Naive thymus-derived CD4-positive, alpha-beta T cell (primary cell): ENCODE results near the gene WWOX. TPM values are rescaled to one million over a fixed set of nuclear protein-coding genes. Genes with fewer than 3 reads are reported as not detected.

ENCODE experiments used
- ATAC-seq: fragments of 150-1000 bp; cut with Tn5 transposase; 2 replicates; pipeline ENCODE4 v1.10.0; 2021; ENCODE audit warnings: mild to moderate bottlenecking, moderate library complexity
- CTCF ChIA-PET: fragments of 350-600 bp; sonication (Branson Sonifier 250); formaldehyde crosslinking; loops from one replicate; lab custom pipeline; 2021; ENCODE audit warnings: antibody characterized with exemption; lab: Charles Lee
- POLR2A ChIA-PET: fragments of 350-600 bp; sonication (Branson Sonifier 250); formaldehyde crosslinking; loops from one replicate; lab custom pipeline; 2021; ENCODE audit warnings: antibody characterized with exemption, inconsistent platforms; lab: Charles Lee
- DNase-seq, 9 donors: peaks; one replicate each; pipeline versions ENCODE4 v3.0.0 to v3.0.0-alpha.2; 2020 to 2022; ENCODE audit warnings: mixed read lengths in 1 of 9
- H3K27ac ChIP-seq: one replicate; pipeline ENCODE4 v1.7.0; 2013; ENCODE audit warnings: mild to moderate bottlenecking, low read depth, low read length, moderate library complexity
- H3K27me3 ChIP-seq, 2 donors: one replicate each; pipeline ENCODE4 v1.7.0; 2013; ENCODE audit warnings: low read length in 2 of 2, mild to moderate bottlenecking in 2 of 2, moderate library complexity in 2 of 2; ENCODE audit not compliant: control insufficient read depth in 2 of 2, insufficient read depth in 2 of 2
- H3K36me3 ChIP-seq, 3 experiments: 1 replicate in 2 of 3; 2 replicates in 1 of 3; pipeline ENCODE4 v1.7.0; 2013; ENCODE audit warnings: low read length in 3 of 3, mild to moderate bottlenecking in 3 of 3, moderate library complexity in 1 of 3; ENCODE audit not compliant: insufficient read depth in 3 of 3, control insufficient read depth in 2 of 3
- H3K4me1 ChIP-seq, 2 donors: one replicate each; pipeline ENCODE4 v1.7.0; 2013; ENCODE audit warnings: low read length in 2 of 2, mild to moderate bottlenecking in 2 of 2, moderate library complexity in 1 of 2; ENCODE audit not compliant: control insufficient read depth in 2 of 2, insufficient read depth in 2 of 2
- H3K4me3 ChIP-seq: 2 replicates; pipeline ENCODE4 v1.7.0; 2013; ENCODE audit warnings: mild to moderate bottlenecking, low read length
- H3K9me3 ChIP-seq, 3 experiments: 1 replicate in 2 of 3; 2 replicates in 1 of 3; pipeline ENCODE4 v1.7.0; 2013; ENCODE audit warnings: low read length in 3 of 3; ENCODE audit not compliant: control insufficient read depth in 2 of 3
- H3K27ac Mint-ChIP-seq, 9 donors: one replicate each; pipeline ENCODE4 v1.8.0; 2020 to 2022; ENCODE audit warnings: mixed read lengths in 9 of 9, mild to moderate bottlenecking in 8 of 9, moderate library complexity in 5 of 9, inconsistent platforms in 2 of 9
- H3K27me3 Mint-ChIP-seq, 5 donors: one replicate each; pipeline ENCODE4 v1.8.0; 2021 to 2022; ENCODE audit warnings: mixed read lengths in 5 of 5, mild to moderate bottlenecking in 1 of 5
- H3K36me3 Mint-ChIP-seq, 5 donors: one replicate each; pipeline ENCODE4 v1.8.0; 2020 to 2022; ENCODE audit warnings: mixed read lengths in 5 of 5, mild to moderate bottlenecking in 3 of 5, inconsistent platforms in 1 of 5
- H3K4me1 Mint-ChIP-seq, 7 donors: one replicate each; pipeline ENCODE4 v1.8.0; 2020 to 2022; ENCODE audit warnings: mixed read lengths in 7 of 7, mild to moderate bottlenecking in 3 of 7, inconsistent platforms in 1 of 7
- H3K4me3 Mint-ChIP-seq, 10 donors: one replicate each; pipeline ENCODE4 v1.8.0; 2020 to 2022; ENCODE audit warnings: mild to moderate bottlenecking in 10 of 10, mixed read lengths in 10 of 10, moderate library complexity in 6 of 10, inconsistent platforms in 2 of 10
- H3K9me3 Mint-ChIP-seq, 11 donors: one replicate each; pipeline ENCODE4 v1.8.0; 2020 to 2022; ENCODE audit warnings: mixed read lengths in 11 of 11, mild to moderate bottlenecking in 4 of 11, inconsistent platforms in 1 of 11, moderate library complexity in 1 of 11
- intact Hi-C, 2 donors: fragments of 100-400 bp; cut with micrococcal nuclease; formaldehyde crosslinking; loops; one replicate each; pipeline ENCODE4 v1.15.1; 2023
- polyA plus RNA-seq, 2 donors: library from polyadenylated mRNA; unstranded; fragments of 300-500 nt; fragmentation: Illumina TruSeq; gene quantifications; one replicate each; pipeline ENCODE4 v1.2.3, GENCODE V29; 2021
- total RNA-seq, 6 experiments: library from RNA in 5 of 6; stranded (reverse) in 5 of 6; gene quantifications; 1 replicate in 5 of 6; 2 replicates in 1 of 6; pipeline ENCODE4 v1.2.3 and lab custom pipeline; 2021 to 2026

The WWOX gene
- total and polyA plus RNA-seq, 7 experiments from 2014 or later, result 13.8 to 31.1 (median 20.8) TPM

- Mint-ChIP-seq H3K4me1 (peaks cover 0 to 3% (median 0%) of the 10 kb centered on the region in 7 donors), H3K27me3 (peaks cover 0 to 2% (median 0%) of the 10 kb centered on the region in 5 donors), H3K4me3 (no peak overlapping the region), H3K36me3 (peaks cover 0 to 5% (median 0%) of the 10 kb centered on the region in 5 donors), H3K9me3 (peaks cover 0 to 5% (median 0%) of the 10 kb centered on the region in 11 donors), H3K27ac (no peak overlapping the region)
- ChIA-PET CTCF (interaction anchor here (0.6 kb wide), 1 partner anchor 447 kb away, joined by 3 read pairs; no protein-coding TSS in a partner anchor), POLR2A (no interaction called here)
- no peak for DNase-seq
- H3K36me3 ChIP-seq, result no peaks in the 10 kb centered on the region
- H3K4me1 ChIP-seq, result no peaks in the 10 kb centered on the region
- no peak overlapping the region for H3K4me3 ChIP-seq
- H3K27ac ChIP-seq, result no peak overlapping the region
- intact Hi-C loops, result no loop called here
- no peaks in the 10 kb centered on the region for H3K9me3 ChIP-seq
- no peaks in the 10 kb centered on the region for H3K27me3 ChIP-seq
- ATAC-seq, result no peak
These were observed 630.2 kb downstream of the WWOX start for GRCh38 chr16:78729687-78730086.

DNA sequence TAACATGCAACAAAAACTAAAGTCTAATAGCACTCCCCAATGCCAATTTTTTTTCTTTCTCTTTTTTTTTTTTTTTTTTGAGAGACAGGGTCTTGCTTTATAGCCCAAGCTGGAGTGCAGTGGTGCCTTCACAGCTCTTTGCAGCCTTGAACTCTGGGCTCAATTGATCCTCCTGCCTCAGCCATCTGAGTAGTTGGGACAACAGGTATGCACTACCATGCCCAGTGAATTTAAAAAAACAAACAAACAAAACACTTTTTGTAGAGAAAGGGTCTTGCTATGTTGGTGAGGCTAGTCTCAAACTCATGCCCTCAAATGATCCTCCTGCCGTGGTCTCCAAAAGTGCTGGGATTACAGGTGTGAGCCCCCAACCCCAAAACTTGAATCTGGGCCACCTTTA, 632.3 kb downstream of the WWOX start:
- Histone ChIP-seq H3K27ac (no peak overlapping the region), H3K4me1 (no peaks in the 10 kb centered on the region), H3K27me3 (no peaks in the 10 kb centered on the region), H3K36me3 (no peaks in the 10 kb centered on the region), H3K4me3 (no peak overlapping the region), H3K9me3 (no peaks in the 10 kb centered on the region)
- ATAC-seq (no peak), DNase-seq (no peak)
- Mint-ChIP-seq H3K4me3 (no peak overlapping the region), H3K9me3 (peaks cover 0 to 4% (median 0%) of the 10 kb centered on the region in 11 donors), H3K27ac (no peak overlapping the region), H3K36me3 (peaks cover 0 to 9% (median 0%) of the 10 kb centered on the region in 5 donors), H3K27me3 (no peaks in the 10 kb centered on the region), H3K4me1 (no peaks in the 10 kb centered on the region)
- intact Hi-C loops, result no loop called here
- ChIA-PET POLR2A (no interaction called here), CTCF (no interaction called here)

GRCh38 chr16:78732696-78733095, 633.2 kb downstream of the WWOX start:
- H3K36me3 ChIP-seq, result no peaks in the 10 kb centered on the region
- no peaks in the 10 kb centered on the region for H3K4me1 Mint-ChIP-seq
- intact Hi-C loops, result no loop called here
- H3K4me3 Mint-ChIP-seq, result no peak overlapping the region
- H3K4me3 ChIP-seq, result no peak overlapping the region
- CTCF ChIA-PET, result no interaction called here
- no peak overlapping the region for H3K27ac ChIP-seq
- POLR2A ChIA-PET, result no interaction called here
- H3K27me3 ChIP-seq, result no peaks in the 10 kb centered on the region
- DNase-seq, result no peak
- ATAC-seq, result no peak
- peaks cover 0 to 2% (median 0%) of the 10 kb centered on the region in 11 donors for H3K9me3 Mint-ChIP-seq
- no peaks in the 10 kb centered on the region for H3K4me1 ChIP-seq
- H3K27me3 Mint-ChIP-seq, result no peaks in the 10 kb centered on the region
- peaks cover 0 to 9% (median 0%) of the 10 kb centered on the region in 5 donors for H3K36me3 Mint-ChIP-seq
- no peaks in the 10 kb centered on the region for H3K9me3 ChIP-seq
- no peak overlapping the region for H3K27ac Mint-ChIP-seq

DNA sequence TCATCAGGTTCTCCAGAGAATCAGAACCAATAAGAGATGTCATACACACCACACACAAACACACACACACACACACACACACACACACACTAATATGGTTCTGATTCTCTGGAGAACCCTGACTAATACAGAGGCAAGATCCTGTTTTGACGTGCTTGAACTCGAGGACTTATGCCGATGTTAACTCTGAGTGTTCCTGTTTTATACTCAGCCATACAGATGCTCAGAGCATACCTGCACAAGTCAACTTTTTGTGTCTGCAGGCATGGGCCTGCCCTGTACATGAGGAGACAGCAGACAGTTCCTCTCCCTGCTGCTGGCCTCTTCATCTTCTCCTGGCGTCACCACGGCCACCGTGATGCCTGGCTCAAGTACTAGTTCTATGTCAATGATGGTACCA, 635.9 kb downstream of the WWOX start:
- no peak overlapping the region for H3K27ac Mint-ChIP-seq
- peaks cover 0 to 9% (median 0%) of the 10 kb centered on the region in 5 donors for H3K36me3 Mint-ChIP-seq
- CTCF ChIA-PET, result no interaction called here
- DNase-seq (no peak), ATAC-seq (no peak)
- H3K4me3 ChIP-seq, result no peak overlapping the region
- no peaks in the 10 kb centered on the region for H3K4me1 ChIP-seq
- H3K36me3 ChIP-seq, result no peaks in the 10 kb centered on the region
- no peaks in the 10 kb centered on the region for H3K27me3 ChIP-seq
- H3K27ac ChIP-seq, result no peak overlapping the region
- H3K4me3 Mint-ChIP-seq, result no peak overlapping the region
- no peaks in the 10 kb centered on the region for H3K4me1 Mint-ChIP-seq
- no peaks in the 10 kb centered on the region for H3K9me3 ChIP-seq
- intact Hi-C loops, result no loop called here
- peaks cover 0 to 2% (median 0%) of the 10 kb centered on the region in 11 donors for H3K9me3 Mint-ChIP-seq
- POLR2A ChIA-PET, result no interaction called here
- H3K27me3 Mint-ChIP-seq, result no peaks in the 10 kb centered on the region

DNA sequence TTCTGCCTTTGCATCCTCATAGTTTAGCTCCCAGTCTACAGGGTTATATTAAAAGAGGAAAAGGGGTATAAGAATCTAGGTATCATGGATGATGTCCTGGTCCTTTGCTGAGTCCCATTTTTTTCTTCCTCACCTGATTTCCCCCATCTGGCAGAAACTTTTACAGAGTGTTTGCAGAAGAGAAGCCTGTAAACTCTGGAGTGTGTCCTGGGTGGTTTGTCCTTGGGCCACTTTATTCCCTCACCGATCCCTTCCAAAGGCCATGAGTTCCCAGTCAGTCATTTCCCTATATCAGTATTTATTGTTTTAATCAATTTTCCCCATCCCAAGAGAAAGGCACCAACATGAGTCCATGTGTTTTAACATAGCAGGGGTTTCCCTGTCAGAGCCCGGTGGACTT, 638.2 kb downstream of the WWOX start:
- intact Hi-C loops, result no loop called here
- Mint-ChIP-seq H3K36me3 (peaks cover 0 to 9% (median 0%) of the 10 kb centered on the region in 5 donors), H3K4me1 (peaks cover 5 to 13% (median 9%) of the 10 kb centered on the region in 7 donors), H3K27ac (peak overlapping the region in 1 of 9 donors; percentile 17), H3K9me3 (peaks cover 0 to 2% (median 0%) of the 10 kb centered on the region in 11 donors), H3K4me3 (no peak overlapping the region), H3K27me3 (no peaks in the 10 kb centered on the region)
- no peak overlapping the region for H3K27ac ChIP-seq
- ChIA-PET CTCF (no interaction called here), POLR2A (no interaction called here)
- DNase-seq (no peak), ATAC-seq (no peak)
- H3K4me3 ChIP-seq, result no peak overlapping the region
- peaks cover 3 to 9% of the 10 kb centered on the region in 2 donors for H3K4me1 ChIP-seq
- H3K27me3 ChIP-seq, result no peaks in the 10 kb centered on the region
- H3K9me3 ChIP-seq, result no peaks in the 10 kb centered on the region
- H3K36me3 ChIP-seq, result no peaks in the 10 kb centered on the region

DNA sequence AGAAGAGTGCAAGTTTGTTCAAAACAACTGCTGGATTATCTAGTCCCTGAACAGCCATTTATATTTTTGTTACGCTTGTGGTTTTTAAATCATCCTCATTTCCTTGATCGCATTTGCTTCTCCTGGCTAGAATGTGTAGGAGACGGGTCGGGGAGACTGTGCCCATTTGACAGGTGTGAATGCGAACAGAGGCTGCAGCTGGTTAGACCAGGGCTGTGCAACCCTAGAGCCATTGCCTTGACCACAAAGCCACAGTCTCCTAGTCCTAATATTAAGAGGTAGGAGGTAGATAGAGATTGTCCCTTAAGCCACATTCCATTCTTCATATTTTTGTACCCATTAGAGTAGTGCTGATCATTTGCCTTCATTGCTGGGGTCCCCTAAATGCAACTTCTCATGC, 639.1 kb downstream of the WWOX start:
- H3K4me1 ChIP-seq, result peaks cover 10 to 18% of the 10 kb centered on the region in 2 donors
- intact Hi-C loops, result no loop called here
- H3K9me3 ChIP-seq, result no peaks in the 10 kb centered on the region
- no peak overlapping the region for H3K4me3 ChIP-seq
- Mint-ChIP-seq H3K27ac (no peak overlapping the region), H3K4me3 (no peak overlapping the region), H3K9me3 (peaks cover 0 to 2% (median 0%) of the 10 kb centered on the region in 11 donors), H3K4me1 (peaks cover 5 to 19% (median 17%) of the 10 kb centered on the region in 7 donors), H3K36me3 (peaks cover 0 to 9% (median 0%) of the 10 kb centered on the region in 5 donors), H3K27me3 (no peaks in the 10 kb centered on the region)
- no peaks in the 10 kb centered on the region for H3K36me3 ChIP-seq
- DNase-seq, result no peak
- POLR2A ChIA-PET, result no interaction called here
- CTCF ChIA-PET, result no interaction called here
- no peaks in the 10 kb centered on the region for H3K27me3 ChIP-seq
- ATAC-seq, result no peak
- H3K27ac ChIP-seq, result no peak overlapping the region

DNA sequence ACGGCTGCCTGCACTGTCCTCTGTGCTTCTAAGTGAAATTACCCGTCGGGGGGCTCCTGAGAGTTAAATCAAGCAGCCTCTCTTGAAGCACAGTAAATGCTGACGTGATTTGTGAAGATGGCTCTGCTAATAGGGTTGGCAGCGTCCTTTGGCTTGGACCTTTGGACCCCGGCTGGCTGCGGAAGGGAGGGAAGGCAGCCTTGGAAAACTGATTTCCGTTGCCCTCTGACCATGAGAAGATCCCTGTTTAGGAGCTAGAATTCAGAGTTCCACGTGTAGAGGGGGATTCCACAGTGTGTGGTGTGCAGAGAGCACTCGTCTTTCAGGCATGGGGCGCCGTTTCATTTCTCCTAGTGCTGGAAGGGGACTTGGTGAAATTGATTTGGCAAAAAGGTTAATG, 640.8 kb downstream of the WWOX start:
- ChIA-PET CTCF (no interaction called here), POLR2A (no interaction called here)
- no peak overlapping the region for H3K27ac Mint-ChIP-seq
- Histone ChIP-seq H3K9me3 (no peaks in the 10 kb centered on the region), H3K27me3 (no peaks in the 10 kb centered on the region), H3K4me1 (peaks cover 12 to 22% of the 10 kb centered on the region in 2 donors), H3K4me3 (no peak overlapping the region), H3K27ac (no peak overlapping the region), H3K36me3 (no peaks in the 10 kb centered on the region)
- no peaks in the 10 kb centered on the region for H3K27me3 Mint-ChIP-seq
- intact Hi-C loops, result loop anchor here in 1 of 2 donors (5.0 kb wide), 1 partner anchor 643 kb away; the partner anchor contains the start of gene WWOX
- DNase-seq, result no peak
- no peak for ATAC-seq
- H3K9me3 Mint-ChIP-seq, result peaks cover 0 to 3% (median 0%) of the 10 kb centered on the region in 11 donors
- H3K4me1 Mint-ChIP-seq, result peaks cover 5 to 23% (median 20%) of the 10 kb centered on the region in 7 donors
- H3K36me3 Mint-ChIP-seq, result peaks cover 0 to 11% (median 0%) of the 10 kb centered on the region in 5 donors
- H3K4me3 Mint-ChIP-seq, result no peak overlapping the region
